GM19025 (cell line): Measurements from ENCODE around the gene RPGR.

Source experiments
- ATAC-seq: cut with Tn5 transposase; IDR thresholded peaks from one replicate; pipeline ENCODE4 v1.9.1; 2021; ENCODE audit warnings: mild to moderate bottlenecking, low read depth, moderate library complexity; ENCODE audit not compliant: unreplicated experiment

Gene RPGR

GRCh38 chrX:38262715-38263620 is 64.3 kb downstream of the RPGR start:
- no peak for ATAC-seq

GRCh38 chrX:38260231-38260630 is 67.1 kb downstream of the RPGR start:
- ATAC-seq: no peak

- ATAC-seq: no peak
Observed at GRCh38 chrX:38256019-38256418, 71.3 kb downstream of the RPGR start.

- no peak for ATAC-seq
Observed at GRCh38 chrX:38249965-38250364, 77.3 kb downstream of the RPGR start.

- no peak for ATAC-seq
Observed at GRCh38 chrX:38247051-38247450, 80.3 kb downstream of the RPGR start.

GRCh38 chrX:38240541-38240940 is 86.8 kb downstream of the RPGR start:
- no peak for ATAC-seq

GRCh38 chrX:38236901-38237615 is 90.3 kb downstream of the RPGR start:
- ATAC-seq: no peak

- ATAC-seq: no peak
Observed at GRCh38 chrX:38233891-38234667, 93.2 kb downstream of the RPGR start.

- no peak for ATAC-seq
Observed at GRCh38 chrX:38232079-38232686, 95.1 kb downstream of the RPGR start.

- ATAC-seq: no peak
Observed at GRCh38 chrX:38225093-38225492, 102.2 kb downstream of the RPGR start.

GRCh38 chrX:38224160-38224559 is 103.1 kb downstream of the RPGR start:
- no peak for ATAC-seq

GRCh38 chrX:38221391-38221929 is 105.8 kb downstream of the RPGR start:
- no peak for ATAC-seq

GRCh38 chrX:38220415-38221390 is 106.6 kb downstream of the RPGR start, which contains the start of gene SRPX:
SRPX (minus strand) TSS chrX:38220871; CDS start chrX:38220792, 79 bp downstream.
- peak; percentile 39 for ATAC-seq

GRCh38 chrX:38220024-38220414 is 107.3 kb downstream of the RPGR start:
- ATAC-seq: peak; percentile 67
